Measurements from ENCODE around the gene ATP6V0D1.

The ATP6V0D1 gene

GRCh38 chr16:67445913-67446907, 34.7 kb downstream of the ATP6V0D1 start:
- peak overlapping the region; percentile 16; the same call in 1 of the 2 replicates for H3K27ac ChIP-seq
- TF ChIP-seq, protein P1, sequence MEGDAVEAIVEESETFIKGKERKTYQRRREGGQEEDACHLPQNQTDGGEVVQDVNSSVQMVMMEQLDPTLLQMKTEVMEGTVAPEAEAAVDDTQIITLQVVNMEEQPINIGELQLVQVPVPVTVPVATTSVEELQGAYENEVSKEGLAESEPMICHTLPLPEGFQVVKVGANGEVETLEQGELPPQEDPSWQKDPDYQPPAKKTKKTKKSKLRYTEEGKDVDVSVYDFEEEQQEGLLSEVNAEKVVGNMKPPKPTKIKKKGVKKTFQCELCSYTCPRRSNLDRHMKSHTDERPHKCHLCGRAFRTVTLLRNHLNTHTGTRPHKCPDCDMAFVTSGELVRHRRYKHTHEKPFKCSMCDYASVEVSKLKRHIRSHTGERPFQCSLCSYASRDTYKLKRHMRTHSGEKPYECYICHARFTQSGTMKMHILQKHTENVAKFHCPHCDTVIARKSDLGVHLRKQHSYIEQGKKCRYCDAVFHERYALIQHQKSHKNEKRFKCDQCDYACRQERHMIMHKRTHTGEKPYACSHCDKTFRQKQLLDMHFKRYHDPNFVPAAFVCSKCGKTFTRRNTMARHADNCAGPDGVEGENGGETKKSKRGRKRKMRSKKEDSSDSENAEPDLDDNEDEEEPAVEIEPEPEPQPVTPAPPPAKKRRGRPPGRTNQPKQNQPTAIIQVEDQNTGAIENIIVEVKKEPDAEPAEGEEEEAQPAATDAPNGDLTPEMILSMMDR (conservative IDR thresholded peaks at IDR 0.05) = no peak

DNA sequence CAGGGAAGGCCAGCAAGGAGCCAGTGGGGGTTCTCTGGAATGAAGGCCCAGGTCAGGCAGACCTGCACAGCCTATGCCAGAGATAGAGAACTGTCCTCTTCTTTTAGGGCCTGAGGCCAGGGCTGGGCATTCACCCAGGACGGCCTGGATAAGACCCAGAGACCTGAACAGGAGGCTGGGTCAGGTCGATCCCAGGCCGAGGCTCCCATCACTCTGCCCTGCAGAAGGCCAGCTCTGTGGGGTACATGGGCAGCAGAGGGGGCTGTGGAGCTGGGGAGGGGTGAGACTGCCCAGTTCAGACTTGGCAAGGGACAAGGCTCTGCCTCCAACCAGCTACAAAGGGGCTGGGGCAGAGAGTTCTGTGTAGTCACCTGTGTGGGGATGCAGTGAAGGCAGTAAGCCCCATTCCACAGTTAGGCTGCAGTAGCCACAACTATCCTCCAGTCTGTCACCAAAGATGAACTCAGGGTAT, 35.5 kb downstream of the ATP6V0D1 start:
- 0 out of 2 replicates have a peak overlapping the region, but pooled peaks have one; percentile 16 for H3K27ac ChIP-seq

GRCh38 chr16:67445126-67445426, 35.9 kb downstream of the ATP6V0D1 start:
- H3K27ac ChIP-seq = no peak overlapping the region
- TF ChIP-seq, protein P1 (conservative IDR thresholded peaks at IDR 0.05) = no peak

More for the DNA sequence above, 35.5 kb downstream of the ATP6V0D1 start:
- TF ChIP-seq, protein P1 (conservative IDR thresholded peaks at IDR 0.05) = no peak

GRCh38 chr16:67444259-67445125, 36.5 kb downstream of the ATP6V0D1 start:
- TF ChIP-seq, protein P1 (conservative IDR thresholded peaks at IDR 0.05) = no peak
- peak overlapping the region; percentile 69; the same call in 1 of the 2 replicates for H3K27ac ChIP-seq

DNA sequence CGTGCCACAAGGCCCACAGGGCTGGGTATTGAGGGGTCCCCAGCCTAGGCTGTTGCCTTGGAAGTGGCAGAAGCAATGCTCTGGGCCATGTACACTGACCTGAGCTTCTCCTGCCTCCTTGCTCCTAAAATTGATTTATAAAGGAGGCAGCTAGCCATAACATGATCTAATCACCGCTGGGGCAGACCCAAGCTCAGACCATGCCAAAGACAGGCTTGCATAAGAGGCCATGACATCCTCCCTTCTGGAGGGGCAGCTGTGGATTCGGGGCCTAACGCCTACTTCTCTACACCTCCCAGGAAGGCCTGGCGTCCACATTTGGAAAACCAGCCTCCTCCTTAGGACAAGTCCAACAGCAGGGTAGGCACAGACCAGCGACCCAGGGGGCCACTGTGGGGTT, 37.7 kb downstream of the ATP6V0D1 start:
- H3K27ac ChIP-seq = peak overlapping the region; percentile 69
- TF ChIP-seq, protein P1 (conservative IDR thresholded peaks at IDR 0.05) = no peak

DNA sequence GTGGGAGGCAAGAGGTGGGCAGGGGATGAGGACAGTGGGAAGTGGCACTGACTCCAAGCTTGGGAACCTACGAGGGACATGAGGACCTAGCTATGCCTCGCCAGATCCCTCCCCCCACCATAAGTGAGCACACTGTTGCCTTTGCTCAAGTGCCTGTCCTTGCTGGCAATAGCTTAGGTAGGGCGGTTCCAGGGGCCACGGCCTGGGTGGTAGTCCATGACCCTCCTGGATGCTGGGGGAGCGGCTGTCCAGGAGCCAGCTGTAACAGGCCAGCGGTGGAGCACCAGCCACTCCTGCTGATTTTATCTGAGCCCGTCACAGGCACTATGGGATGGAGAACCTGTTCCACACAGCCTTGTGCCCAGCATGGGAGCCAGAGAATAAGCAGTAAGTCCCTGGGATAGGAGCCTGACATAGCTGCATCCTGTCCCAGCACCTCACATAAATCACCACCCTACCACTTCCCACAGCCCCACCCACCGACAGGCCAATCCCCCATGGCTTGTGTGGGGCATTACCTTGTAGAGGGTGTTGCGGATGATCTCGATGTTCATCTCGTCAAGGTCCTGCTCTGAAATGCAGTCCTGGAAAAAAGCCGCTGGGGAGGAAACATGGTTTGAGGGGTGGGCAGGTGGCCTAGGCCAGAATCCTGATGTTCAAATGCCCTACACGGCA, 38.2 kb downstream of the ATP6V0D1 start:
- peak overlapping the region; percentile 69 for H3K27ac ChIP-seq
- TF ChIP-seq, protein P1 (conservative IDR thresholded peaks at IDR 0.05) = no peak
